Measurements from ENCODE around the gene AKNAD1.

DNA sequence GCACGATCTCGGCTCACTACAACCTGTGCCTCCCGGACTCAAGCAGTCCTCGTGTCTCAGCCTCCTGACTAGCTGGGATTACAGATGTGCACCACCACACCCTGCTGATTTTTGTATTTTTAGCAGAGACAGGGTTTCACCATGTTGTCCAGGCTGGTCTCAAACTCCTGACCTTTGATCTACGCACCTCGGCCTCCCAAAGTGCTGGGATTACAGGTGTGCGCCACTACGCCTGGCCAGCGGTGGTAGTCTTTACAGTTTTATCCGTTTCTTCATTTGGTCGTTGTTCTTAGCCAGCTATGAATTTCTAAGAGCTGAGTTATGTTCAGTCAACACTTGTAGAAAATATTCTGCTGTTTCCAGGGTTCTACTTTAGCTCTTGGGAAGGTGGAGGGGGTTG lies 53.3 kb downstream of the AKNAD1 start:
- no peak for TF ChIP-seq CTCF (IDR thresholded peaks at IDR 0.05)
- TF ChIP-seq REST (IDR thresholded peaks at IDR 0.05; ENCODE audit: insufficient read depth in 1 of 2, low read depth in 2 of 2, low read length in 1 of 2) = no peak
- no peak for TF ChIP-seq SIN3A (IDR thresholded peaks at IDR 0.05; ENCODE audit: borderline replicate concordance, insufficient read depth, low read depth, low read length)
- no peak for TF ChIP-seq POLR2AphosphoS5 (IDR thresholded peaks at IDR 0.05; ENCODE audit: low read depth, low read length)

All from Panc1 (cell line).